Pancreas (tissue), 10 donors: ENCODE measurements around the gene ZFYVE28. TPM values are rescaled to one million over a fixed set of nuclear protein-coding genes. Genes with fewer than 3 reads are reported as not detected.
A peak's percentile ranks its signal among the peaks of the same experiment; 100 is the strongest.

Experiments used
- ATAC-seq, 4 donors: fragments of 200-7000 bp; cut with Tn5 transposase; one replicate each; pipeline versions ENCODE4 v1.8.0 to v1.9.1; 2020; ENCODE audit warnings: mild to moderate bottlenecking in 4 of 4, moderate library complexity in 4 of 4
- DNase-seq, 6 donors: peaks; one replicate each; pipeline ENCODE4 v3.0.0-alpha.2; 2020
- FAIRE-seq: peaks from 2 replicates; lab custom pipeline; 2012; peaks lifted over from hg19 to GRCh38; lab: Jason Lieb, UNC
- H3K27ac ChIP-seq, 4 donors: fragments of 200-600 bp; sonication (generic); 1 replicate in 3 of 4; 2 replicates in 1 of 4; pipeline versions ENCODE4 v1.5.0 to v1.8.0; 2020
- H3K27me3 ChIP-seq, 4 donors: fragments of 200-600 bp; one replicate each; pipeline ENCODE4 v1.8.0; 2021
- H3K36me3 ChIP-seq, 3 donors: fragments of 200-600 bp; sonication (generic) in 1 of 3; one replicate each; pipeline versions ENCODE4 v1.5.0 to v1.8.0; 2020 to 2021
- H3K4me1 ChIP-seq, 3 donors: fragments of 200-600 bp; one replicate each; pipeline ENCODE4 v1.8.0; 2021
- H3K4me3 ChIP-seq, 4 donors: fragments of 200-600 bp; sonication (generic) in 2 of 4; one replicate each; pipeline versions ENCODE4 v1.5.0 to v1.8.0; 2020 to 2021
- H3K9me3 ChIP-seq, 4 donors: fragments of 200-600 bp; one replicate each; pipeline ENCODE4 v1.8.0; 2021
- WGBS, 2 donors: extraction: QIAGEN DNeasy Blood & Tissue Kit; methylation state at CpG; one replicate each; pipeline ENCODE4 v1.1.7; 2013; 5-methylcytosine and 5-hydroxymethylcytosine counted together
- intact Hi-C, 3 donors: fragments of 100-400 bp; cut with DNase I; formaldehyde crosslinking; loops; one replicate each; pipeline versions ENCODE4 v1.11.1 to v1.14.2; 2022
- polyA plus RNA-seq, 2 donors: library from polyadenylated mRNA; stranded (reverse); fragments of 200-250 nt; gene quantifications; one replicate each; pipeline ENCODE4 v1.2.3, GENCODE V29; 2013
- total RNA-seq, 6 donors: library from RNA; stranded (reverse); fragmentation: NEBNext Ultra II Directional in 4 of 6; extraction: Animal tissue kit (Norgen Biotek cat#: 25700) in 4 of 6; gene quantifications; one replicate each; pipeline versions ENCODE4 v1.2.1 to v1.2.4, GENCODE V29; 2021 to 2023
- TF ChIP-seq, protein P1 (sequence below), 4 donors: fragments of 200-600 bp; sonication (generic) in 3 of 4; IDR thresholded peaks; one replicate each; pipeline versions ENCODE4 v1.5.0 to v1.8.0; 2021; ENCODE audit warnings: antibody characterized with exemption in 4 of 4
- donor health status: healthy with polysubstance abuse.
- donor health status: DM: no; HTN: no; CAD: no; lungs with moderate emphysema.
- donor health status: DM: no; HTN: no; CAD: no.
- donor health status: control.
- donor health status: control.
- donor health status: Bipolar disorder and iron deficiency.
- donor health status: DM: yes; HTN: yes; CAD: no.
- donor health status: DM: no; HTN: no; CAD: no.
- donor health status: DM: no; HTN: no; CAD: no.
- donor health status: DM: yes; HTN: yes; CAD: no.

ZFYVE28 gene
- total and polyA plus RNA-seq, 8 donors, result 3.8 to 13.4 (median 6.0) TPM

DNA sequence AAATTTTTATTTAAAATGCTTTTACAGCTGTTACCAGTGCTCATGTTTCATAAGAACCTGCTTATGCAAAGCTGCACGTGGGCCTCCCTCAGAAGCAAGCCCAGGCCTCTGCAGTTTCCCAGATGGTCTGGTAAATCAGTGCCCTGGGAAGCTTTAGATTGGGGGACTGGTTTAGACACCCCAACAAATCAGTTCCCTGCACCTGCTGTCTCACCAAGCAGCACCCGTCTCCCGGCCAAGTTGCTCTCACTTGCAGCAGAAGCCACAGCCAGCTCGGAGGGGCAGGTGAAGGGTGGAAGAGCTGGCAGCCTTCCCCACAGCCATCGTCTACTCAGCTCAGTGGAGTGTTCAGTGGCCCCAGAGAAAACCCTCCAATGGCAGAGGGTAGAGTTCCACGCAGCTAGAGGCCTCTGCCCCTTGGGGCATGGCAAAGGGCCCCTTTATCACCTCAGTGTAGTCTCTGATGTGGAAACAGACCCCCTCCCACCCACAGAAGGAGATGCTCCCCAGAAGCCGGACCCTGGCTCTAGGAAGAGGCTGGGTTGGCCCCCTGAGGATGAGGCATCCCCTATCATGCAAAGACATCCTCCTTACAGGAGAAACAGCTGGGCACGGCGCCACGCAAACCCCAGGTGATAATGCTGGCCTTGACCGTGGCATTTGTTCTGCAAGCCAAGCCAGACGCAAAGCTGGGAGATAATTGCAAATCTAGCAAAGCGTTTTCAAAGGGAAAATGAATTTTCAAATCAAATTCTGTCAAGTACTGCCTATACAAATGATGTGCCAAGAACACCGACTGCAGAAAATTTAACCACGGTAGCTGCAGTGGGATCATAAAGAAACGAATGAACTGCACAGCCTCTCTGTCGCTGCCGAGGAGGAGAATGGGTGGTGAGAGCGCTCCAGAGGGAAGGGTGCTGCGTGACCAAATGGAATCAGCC, 51.9 kb downstream of the ZFYVE28 start:
- H3K27ac ChIP-seq, result no peak overlapping the region
- 56% methylated on average over 20 of the region's 20 CpGs for WGBS, 2 donors

DNA sequence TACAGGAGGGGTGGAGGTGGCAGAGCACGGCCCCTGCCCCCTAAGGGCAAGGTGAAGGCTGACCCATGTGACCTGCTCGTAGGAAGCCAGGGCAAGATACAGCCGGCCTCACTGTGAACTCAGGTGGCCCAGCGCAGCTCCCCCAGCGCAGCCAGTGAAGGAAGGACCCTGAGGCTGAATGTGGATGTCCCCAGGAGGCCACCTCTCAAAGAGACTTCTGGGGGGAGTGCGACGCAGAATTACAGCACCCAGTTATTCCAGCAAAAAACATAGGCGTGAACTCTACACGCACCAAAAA, 52.6 kb downstream of the ZFYVE28 start:
- no peak for DNase-seq
- FAIRE-seq, result no peak
- ATAC-seq, result no peak

More for the DNA sequence above, 51.9 kb downstream of the ZFYVE28 start:
- Histone ChIP-seq H3K4me3 (no peak overlapping the region), H3K27me3 (no peaks in the 10 kb centered on the region), H3K9me3 (no peaks in the 10 kb centered on the region), H3K36me3 (no peaks in the 10 kb centered on the region), H3K4me1 (peaks cover 9 to 16% (median 15%) of the 10 kb centered on the region in 3 donors)
- DNase-seq (no peak), ATAC-seq (no peak), FAIRE-seq (no peak)
- TF ChIP-seq, protein P1, sequence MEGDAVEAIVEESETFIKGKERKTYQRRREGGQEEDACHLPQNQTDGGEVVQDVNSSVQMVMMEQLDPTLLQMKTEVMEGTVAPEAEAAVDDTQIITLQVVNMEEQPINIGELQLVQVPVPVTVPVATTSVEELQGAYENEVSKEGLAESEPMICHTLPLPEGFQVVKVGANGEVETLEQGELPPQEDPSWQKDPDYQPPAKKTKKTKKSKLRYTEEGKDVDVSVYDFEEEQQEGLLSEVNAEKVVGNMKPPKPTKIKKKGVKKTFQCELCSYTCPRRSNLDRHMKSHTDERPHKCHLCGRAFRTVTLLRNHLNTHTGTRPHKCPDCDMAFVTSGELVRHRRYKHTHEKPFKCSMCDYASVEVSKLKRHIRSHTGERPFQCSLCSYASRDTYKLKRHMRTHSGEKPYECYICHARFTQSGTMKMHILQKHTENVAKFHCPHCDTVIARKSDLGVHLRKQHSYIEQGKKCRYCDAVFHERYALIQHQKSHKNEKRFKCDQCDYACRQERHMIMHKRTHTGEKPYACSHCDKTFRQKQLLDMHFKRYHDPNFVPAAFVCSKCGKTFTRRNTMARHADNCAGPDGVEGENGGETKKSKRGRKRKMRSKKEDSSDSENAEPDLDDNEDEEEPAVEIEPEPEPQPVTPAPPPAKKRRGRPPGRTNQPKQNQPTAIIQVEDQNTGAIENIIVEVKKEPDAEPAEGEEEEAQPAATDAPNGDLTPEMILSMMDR (IDR thresholded peaks at IDR 0.05), result no peak
- intact Hi-C loops, result no loop called here

GRCh38 chr4:2365054-2365912, 53.2 kb downstream of the ZFYVE28 start:
- intact Hi-C loops, result no loop called here
- ATAC-seq (peak in 1 of 4 donors; percentile 3), FAIRE-seq (no peak), DNase-seq (peak in 1 of 6 donors; percentile 71)
- Histone ChIP-seq H3K27ac (no peak overlapping the region), H3K4me3 (peak overlapping the region in 2 of 4 donors; percentile 37 to 43), H3K9me3 (no peaks in the 10 kb centered on the region), H3K36me3 (no peaks in the 10 kb centered on the region), H3K4me1 (peaks cover 9 to 16% (median 15%) of the 10 kb centered on the region in 3 donors), H3K27me3 (no peaks in the 10 kb centered on the region)
- TF ChIP-seq, protein P1 (IDR thresholded peaks at IDR 0.05), result no peak
- WGBS, 2 donors, result 57 to 61% methylated on average over 35 to 41 of the region's 41 CpGs

More for the DNA sequence above, 52.6 kb downstream of the ZFYVE28 start:
- Histone ChIP-seq H3K36me3 (no peaks in the 10 kb centered on the region), H3K4me3 (no peak overlapping the region), H3K9me3 (no peaks in the 10 kb centered on the region), H3K27ac (no peak overlapping the region), H3K4me1 (peaks cover 9 to 16% (median 15%) of the 10 kb centered on the region in 3 donors), H3K27me3 (no peaks in the 10 kb centered on the region)
- WGBS, 2 donors, result 88 to 89% methylated on average over 9 of the region's 9 CpGs
- intact Hi-C loops, result no loop called here
- TF ChIP-seq, protein P1 (IDR thresholded peaks at IDR 0.05), result no peak

GRCh38 chr4:2364654-2365053, 53.8 kb downstream of the ZFYVE28 start:
- DNase-seq, result peak in 5 of 6 donors; percentile 29 to 80 (median 49)
- ATAC-seq, result peak; percentile 29 to 70 (median 56)
- H3K4me1 ChIP-seq, result peaks cover 9 to 16% (median 15%) of the 10 kb centered on the region in 3 donors
- no peak for FAIRE-seq
- intact Hi-C loops, result no loop called here
- H3K9me3 ChIP-seq, result no peaks in the 10 kb centered on the region
- peak overlapping the region in 3 of 4 donors; percentile 20 to 67 (median 46) for H3K27ac ChIP-seq
- peak overlapping the region in 3 of 4 donors; percentile 13 to 43 (median 37) for H3K4me3 ChIP-seq
- no peaks in the 10 kb centered on the region for H3K36me3 ChIP-seq
- TF ChIP-seq, protein P1 (IDR thresholded peaks at IDR 0.05), result no peak
- H3K27me3 ChIP-seq, result no peaks in the 10 kb centered on the region
- WGBS, 2 donors, result 16 to 24% methylated on average over 47 of the region's 47 CpGs
